ENCODE results near the gene GRB14. TPM values are rescaled to one million over a fixed set of nuclear protein-coding genes. Genes with fewer than 3 reads are reported as not detected.

The GRB14 gene
- total RNA-seq, 1 donor from 2014 or later, result 13.6 TPM

GRCh38 chr2:164609790-164610189 is 11.5 kb downstream of the GRB14 start:
- no peaks in the 10 kb centered on the region for H3K36me3 Mint-ChIP-seq
- no peak overlapping the region for H3K27ac Mint-ChIP-seq
- no peaks in the 10 kb centered on the region for H3K4me1 Mint-ChIP-seq
- DNase-seq (ENCODE audit: low spot score in 2 of 2, unreplicated experiment in 2 of 2), result no peak
- no peak overlapping the region for H3K4me3 Mint-ChIP-seq
- TF ChIP-seq CTCF (IDR thresholded peaks at IDR 0.05; ENCODE audit: unreplicated experiment), result no peak
- H3K27me3 Mint-ChIP-seq (ENCODE audit: low read depth), result no peaks in the 10 kb centered on the region
- H3K9me3 Mint-ChIP-seq, result no peaks in the 10 kb centered on the region

- no peak for DNase-seq (ENCODE audit: low spot score in 2 of 2, unreplicated experiment in 2 of 2)
- no peak overlapping the region for H3K4me3 Mint-ChIP-seq
- H3K27me3 Mint-ChIP-seq (ENCODE audit: low read depth), result no peaks in the 10 kb centered on the region
- H3K4me1 Mint-ChIP-seq, result no peaks in the 10 kb centered on the region
- no peaks in the 10 kb centered on the region for H3K9me3 Mint-ChIP-seq
- TF ChIP-seq CTCF (IDR thresholded peaks at IDR 0.05; ENCODE audit: unreplicated experiment), result no peak
- H3K27ac Mint-ChIP-seq, result no peak overlapping the region
- no peaks in the 10 kb centered on the region for H3K36me3 Mint-ChIP-seq
These were observed 14.7 kb downstream of the GRB14 start for GRCh38 chr2:164606557-164606956.

DNA sequence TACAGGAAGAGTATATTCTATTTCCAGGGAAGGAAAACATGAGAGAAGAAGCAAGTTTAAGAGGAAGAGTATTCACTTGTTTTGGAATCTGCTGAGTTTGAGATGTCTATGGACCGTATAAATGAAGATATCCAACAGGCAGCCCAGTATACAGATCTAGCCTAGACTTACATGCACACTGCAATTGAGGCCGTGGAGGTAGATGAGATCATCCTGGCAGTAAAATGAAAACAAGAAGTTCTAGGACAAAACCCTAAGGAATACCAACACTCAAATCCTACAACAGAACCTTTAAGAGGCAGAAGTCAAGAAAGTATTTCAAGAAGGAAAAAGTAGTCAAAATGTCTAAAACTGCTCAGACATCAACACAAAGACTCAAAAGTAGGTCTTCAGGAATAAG is 16.0 kb downstream of the GRB14 start:
- no peak for TF ChIP-seq CTCF (IDR thresholded peaks at IDR 0.05; ENCODE audit: unreplicated experiment)
- H3K4me1 Mint-ChIP-seq, result no peaks in the 10 kb centered on the region

DNA sequence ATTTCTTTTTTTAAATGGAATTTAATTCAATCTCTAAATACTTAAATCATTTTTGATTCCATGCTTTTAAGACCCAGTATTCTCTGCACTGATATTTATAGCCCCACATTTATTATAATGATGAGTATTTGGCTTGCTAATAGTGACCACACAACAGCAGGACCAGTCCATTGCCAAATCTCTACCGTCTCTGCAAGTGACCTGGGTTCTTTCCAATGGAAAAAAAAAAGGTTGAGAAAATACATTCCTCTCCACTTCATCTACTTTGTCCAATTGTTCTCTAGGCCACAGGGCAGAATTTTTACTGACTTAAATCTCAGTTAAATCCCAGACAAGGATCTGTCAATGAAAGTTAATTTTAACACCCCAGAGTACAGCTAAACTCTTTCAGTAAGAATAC is 20.5 kb downstream of the GRB14 start:
- Mint-ChIP-seq H3K9me3 (no peaks in the 10 kb centered on the region), H3K4me3 (no peak overlapping the region), H3K4me1 (no peaks in the 10 kb centered on the region), H3K36me3 (no peaks in the 10 kb centered on the region), H3K27me3 (ENCODE audit: low read depth) (no peaks in the 10 kb centered on the region), H3K27ac (no peak overlapping the region)
- DNase-seq (ENCODE audit: low spot score in 2 of 2, unreplicated experiment in 2 of 2), result no peak
- no peak for TF ChIP-seq CTCF (IDR thresholded peaks at IDR 0.05; ENCODE audit: unreplicated experiment)

More for the DNA sequence above, 16.0 kb downstream of the GRB14 start:
- DNase-seq (ENCODE audit: low spot score in 2 of 2, unreplicated experiment in 2 of 2), result no peak
- H3K27ac Mint-ChIP-seq, result no peak overlapping the region
- no peaks in the 10 kb centered on the region for H3K36me3 Mint-ChIP-seq
- no peaks in the 10 kb centered on the region for H3K9me3 Mint-ChIP-seq
- no peaks in the 10 kb centered on the region for H3K27me3 Mint-ChIP-seq (ENCODE audit: low read depth)
- H3K4me3 Mint-ChIP-seq, result no peak overlapping the region

- peak; percentile 58 for TF ChIP-seq CTCF (IDR thresholded peaks at IDR 0.05; ENCODE audit: unreplicated experiment)
- no peak overlapping the region for H3K4me3 Mint-ChIP-seq
These were observed 21.2 kb downstream of the GRB14 start for GRCh38 chr2:164599954-164600589.

DNA sequence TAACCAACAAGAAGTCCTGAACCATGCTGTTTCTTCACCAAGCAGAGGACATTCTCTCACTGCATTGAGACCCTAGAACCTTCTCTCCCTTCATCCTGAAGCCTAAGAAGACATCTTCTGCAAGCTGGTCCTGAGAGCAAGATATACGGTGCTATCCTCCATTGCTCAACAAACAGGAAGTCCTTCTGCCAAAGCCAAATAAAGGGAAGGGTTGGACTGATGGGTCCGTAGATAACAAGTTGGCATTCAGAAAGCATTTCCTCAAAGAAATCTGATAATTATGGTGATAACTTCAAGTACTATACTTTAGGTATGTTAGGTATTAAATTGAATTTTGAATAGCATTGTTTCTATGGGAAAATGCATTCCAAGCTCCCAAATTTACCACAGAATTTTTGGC is 23.3 kb downstream of the GRB14 start:
- H3K9me3 Mint-ChIP-seq, result no peaks in the 10 kb centered on the region
- peaks cover 6% of the 10 kb centered on the region for H3K4me1 Mint-ChIP-seq
- DNase-seq (ENCODE audit: low spot score in 2 of 2, unreplicated experiment in 2 of 2), result no peak
- TF ChIP-seq CTCF (IDR thresholded peaks at IDR 0.05; ENCODE audit: unreplicated experiment), result no peak
- H3K36me3 Mint-ChIP-seq, result no peaks in the 10 kb centered on the region
- no peak overlapping the region for H3K4me3 Mint-ChIP-seq
- no peak overlapping the region for H3K27ac Mint-ChIP-seq
- H3K27me3 Mint-ChIP-seq (ENCODE audit: low read depth), result no peaks in the 10 kb centered on the region

More at GRCh38 chr2:164599954-164600589, 21.2 kb downstream of the GRB14 start:
- Mint-ChIP-seq H3K4me1 (no peaks in the 10 kb centered on the region), H3K36me3 (no peaks in the 10 kb centered on the region), H3K27ac (no peak overlapping the region), H3K9me3 (no peaks in the 10 kb centered on the region), H3K27me3 (ENCODE audit: low read depth) (no peaks in the 10 kb centered on the region)
- DNase-seq (ENCODE audit: low spot score in 2 of 2, unreplicated experiment in 2 of 2), result no peak

All from mesothelial cell of epicardium (in vitro differentiated cells).